Caco-2 (cell line): ENCODE data around the gene IQGAP2. TPM values are rescaled to one million over a fixed set of nuclear protein-coding genes. Genes with fewer than 3 reads are reported as not detected.

Experiments
- BruUV-seq: library from RNA; stranded (reverse); fragments of 400-500 nt; replicated peaks from 2 replicates; lab custom pipeline; 2021; lab: Mats Ljungman, UMichigan
- CTCF ChIA-PET: fragments of 300-600 bp; sonication (Branson Sonifier 250); formaldehyde crosslinking; loops from one replicate; lab custom pipeline; 2022; ENCODE audit warnings: antibody characterized with exemption; lab: Charles Lee
- POLR2A ChIA-PET: fragments of 300-600 bp; sonication (Branson Sonifier 250); formaldehyde crosslinking; loops from one replicate; lab custom pipeline; 2022; ENCODE audit warnings: antibody characterized with exemption; lab: Charles Lee
- DNase-seq, 2 experiments: peaks; one replicate each; pipeline versions ENCODE4 v3.0.0 to v3.0.0-alpha.2; 2020 to 2022
- H3K27me3 ChIP-seq: replicated peaks from 2 replicates; pipeline ENCODE4 v1.6.0; 2011; ENCODE audit warnings: low read length; ENCODE audit not compliant: control insufficient read depth, insufficient read depth
- H3K36me3 ChIP-seq: 2 replicates; pipeline ENCODE4 v1.5.1; 2011; ENCODE audit warnings: low read length; ENCODE audit not compliant: control insufficient read depth, insufficient read depth
- H3K4me1 ChIP-seq: fragments of 250-450 bp; sonication (Bioruptor Pico); 2 replicates; pipeline ENCODE4 v1.5.1; 2020; ENCODE audit warnings: mild to moderate bottlenecking
- H3K4me3 ChIP-seq: 2 replicates; pipeline ENCODE4 v1.5.1; 2011; ENCODE audit warnings: low read depth, mild to moderate bottlenecking, control low read depth, low read length
- H3K9me3 ChIP-seq: fragments of 250-450 bp; sonication (Bioruptor Pico); 2 replicates; pipeline ENCODE4 v1.5.1; 2020; ENCODE audit warnings: mild to moderate bottlenecking, moderate library complexity
- H3K27ac Mint-ChIP-seq: one replicate; pipeline ENCODE4 v1.8.0; 2022; ENCODE audit warnings: mixed read lengths; ENCODE audit not compliant: unreplicated experiment
- H3K27me3 Mint-ChIP-seq: one replicate; pipeline ENCODE4 v1.8.0; 2022; ENCODE audit warnings: mixed read lengths; ENCODE audit not compliant: insufficient read depth, unreplicated experiment
- H3K36me3 Mint-ChIP-seq: one replicate; pipeline ENCODE4 v1.8.0; 2022; ENCODE audit warnings: mild to moderate bottlenecking, mixed read lengths; ENCODE audit not compliant: insufficient read depth, unreplicated experiment
- H3K4me1 Mint-ChIP-seq: one replicate; pipeline ENCODE4 v1.8.0; 2022; ENCODE audit warnings: low read depth, mixed read lengths; ENCODE audit not compliant: unreplicated experiment
- H3K4me3 Mint-ChIP-seq: one replicate; pipeline ENCODE4 v1.8.0; 2022; ENCODE audit warnings: mild to moderate bottlenecking, moderate library complexity, mixed read lengths; ENCODE audit not compliant: unreplicated experiment
- H3K9me3 Mint-ChIP-seq: one replicate; pipeline ENCODE4 v1.8.0; 2022; ENCODE audit warnings: mixed read lengths; ENCODE audit not compliant: unreplicated experiment
- CTCF ChIP-seq, 2 experiments: fragments of 200-600 bp in 1 of 2; IDR thresholded peaks; 1 replicate in 1 of 2; 2 replicates in 1 of 2; pipeline versions ENCODE4 v1.5.1 to v1.8.0; 2011 to 2022; ENCODE audit warnings: antibody characterized with exemption in 1 of 2, control low read depth in 1 of 2, inconsistent platforms in 1 of 2, low read depth in 1 of 2, low read length in 1 of 2, mild to moderate bottlenecking in 1 of 2, moderate library complexity in 1 of 2; ENCODE audit not compliant: insufficient read depth in 1 of 2, severe bottlenecking in 1 of 2, unreplicated experiment in 1 of 2
- intact Hi-C: fragments of 100-400 bp; cut with micrococcal nuclease; formaldehyde crosslinking; loops from one replicate; pipeline ENCODE4 v1.10.0; 2022; ENCODE audit not compliant: unreplicated experiment
- total RNA-seq: library from RNA; stranded (reverse); gene quantifications from 2 replicates; pipeline ENCODE4 v1.2.3, GENCODE V29; 2022

The IQGAP2 gene
- total RNA-seq, 1 experiment from 2014 or later = 89.4 TPM

- peaks cover 28% of the 10 kb centered on the region for H3K4me1 Mint-ChIP-seq
- Histone ChIP-seq H3K4me1 (peaks cover 62% of the 10 kb centered on the region), H3K9me3 (no peaks in the 10 kb centered on the region), H3K4me3 (no peak overlapping the region), H3K27me3 (no peaks in the 10 kb centered on the region), H3K36me3 (peaks cover 2% of the 10 kb centered on the region)
- H3K36me3 Mint-ChIP-seq = peaks cover 20% of the 10 kb centered on the region
- no peak for TF ChIP-seq CTCF (IDR thresholded peaks at IDR 0.05; ENCODE audit: insufficient read depth in 1 of 2, low read depth in 1 of 2, low read length in 1 of 2, severe bottlenecking in 1 of 2, unreplicated experiment in 1 of 2)
- H3K27ac Mint-ChIP-seq = peak overlapping the region; percentile 37
- intact Hi-C loops = no loop called here
- DNase-seq = no peak
- H3K9me3 Mint-ChIP-seq = no peaks in the 10 kb centered on the region
- ChIA-PET POLR2A (no interaction called here), CTCF (no interaction called here)
- no peak overlapping the region for H3K4me3 Mint-ChIP-seq
- BruUV-seq = no TSS peak
- H3K27me3 Mint-ChIP-seq = no peaks in the 10 kb centered on the region
Measured at GRCh38 chr5:76473009-76473336, 69.9 kb downstream of the IQGAP2 start.

GRCh38 chr5:76473661-76474060 is 70.6 kb downstream of the IQGAP2 start:
- Histone ChIP-seq H3K36me3 (peaks cover 2% of the 10 kb centered on the region), H3K27me3 (no peaks in the 10 kb centered on the region), H3K9me3 (no peaks in the 10 kb centered on the region), H3K4me3 (no peak overlapping the region), H3K4me1 (peaks cover 69% of the 10 kb centered on the region)
- no TSS peak for BruUV-seq
- Mint-ChIP-seq H3K4me3 (no peak overlapping the region), H3K27me3 (no peaks in the 10 kb centered on the region), H3K4me1 (peaks cover 29% of the 10 kb centered on the region), H3K27ac (peak overlapping the region; percentile 37), H3K9me3 (no peaks in the 10 kb centered on the region), H3K36me3 (peaks cover 20% of the 10 kb centered on the region)
- POLR2A ChIA-PET = no interaction called here
- no peak for TF ChIP-seq CTCF (IDR thresholded peaks at IDR 0.05; ENCODE audit: insufficient read depth in 1 of 2, low read depth in 1 of 2, low read length in 1 of 2, severe bottlenecking in 1 of 2, unreplicated experiment in 1 of 2)
- intact Hi-C loops = no loop called here
- CTCF ChIA-PET = no interaction called here
- no peak for DNase-seq

GRCh38 chr5:76474377-76474776 is 71.3 kb downstream of the IQGAP2 start:
- peaks cover 2% of the 10 kb centered on the region for H3K36me3 ChIP-seq
- no peak for TF ChIP-seq CTCF (IDR thresholded peaks at IDR 0.05; ENCODE audit: insufficient read depth in 1 of 2, low read depth in 1 of 2, low read length in 1 of 2, severe bottlenecking in 1 of 2, unreplicated experiment in 1 of 2)
- H3K4me3 ChIP-seq = no peak overlapping the region
- ChIA-PET POLR2A (no interaction called here), CTCF (no interaction called here)
- no TSS peak for BruUV-seq
- Mint-ChIP-seq H3K27me3 (no peaks in the 10 kb centered on the region), H3K9me3 (no peaks in the 10 kb centered on the region), H3K4me1 (peaks cover 36% of the 10 kb centered on the region), H3K36me3 (peaks cover 25% of the 10 kb centered on the region), H3K27ac (no peak overlapping the region), H3K4me3 (no peak overlapping the region)
- intact Hi-C loops = no loop called here
- no peak for DNase-seq
- H3K27me3 ChIP-seq = no peaks in the 10 kb centered on the region
- no peaks in the 10 kb centered on the region for H3K9me3 ChIP-seq
- H3K4me1 ChIP-seq = peaks cover 76% of the 10 kb centered on the region
